ENCODE data around the gene CALU.

DNA sequence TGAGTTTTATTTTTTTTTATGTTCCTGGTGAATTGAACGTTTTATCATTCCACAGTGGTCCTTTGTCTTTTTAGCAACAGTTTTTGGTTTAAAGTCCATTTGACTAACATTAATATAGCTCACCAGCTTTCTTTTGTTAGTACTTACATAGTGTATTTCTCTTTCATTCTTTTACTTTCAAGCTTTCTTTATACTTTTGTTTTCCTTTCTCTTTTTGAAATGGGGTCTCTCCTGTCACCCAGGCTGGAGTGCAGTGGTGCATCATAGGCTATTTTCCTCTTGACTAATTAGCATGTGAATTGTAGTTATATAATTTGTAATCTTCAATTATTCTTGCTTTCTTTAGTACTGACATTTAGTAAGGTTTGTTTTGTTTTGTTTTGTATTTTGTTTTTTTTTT, 39.3 kb upstream of the CALU start:
- TF ChIP-seq, protein P1, sequence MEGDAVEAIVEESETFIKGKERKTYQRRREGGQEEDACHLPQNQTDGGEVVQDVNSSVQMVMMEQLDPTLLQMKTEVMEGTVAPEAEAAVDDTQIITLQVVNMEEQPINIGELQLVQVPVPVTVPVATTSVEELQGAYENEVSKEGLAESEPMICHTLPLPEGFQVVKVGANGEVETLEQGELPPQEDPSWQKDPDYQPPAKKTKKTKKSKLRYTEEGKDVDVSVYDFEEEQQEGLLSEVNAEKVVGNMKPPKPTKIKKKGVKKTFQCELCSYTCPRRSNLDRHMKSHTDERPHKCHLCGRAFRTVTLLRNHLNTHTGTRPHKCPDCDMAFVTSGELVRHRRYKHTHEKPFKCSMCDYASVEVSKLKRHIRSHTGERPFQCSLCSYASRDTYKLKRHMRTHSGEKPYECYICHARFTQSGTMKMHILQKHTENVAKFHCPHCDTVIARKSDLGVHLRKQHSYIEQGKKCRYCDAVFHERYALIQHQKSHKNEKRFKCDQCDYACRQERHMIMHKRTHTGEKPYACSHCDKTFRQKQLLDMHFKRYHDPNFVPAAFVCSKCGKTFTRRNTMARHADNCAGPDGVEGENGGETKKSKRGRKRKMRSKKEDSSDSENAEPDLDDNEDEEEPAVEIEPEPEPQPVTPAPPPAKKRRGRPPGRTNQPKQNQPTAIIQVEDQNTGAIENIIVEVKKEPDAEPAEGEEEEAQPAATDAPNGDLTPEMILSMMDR (IDR thresholded peaks at IDR 0.05), result no peak
- TF ChIP-seq POLR2A (IDR thresholded peaks at IDR 0.05), result no peak

Measured in body of pancreas (tissue), 4 donors.